RWPE2 (cell line): ENCODE measurements around the gene ENTREP1.

Experiments
- ATAC-seq: fragments of 200-7000 bp; cut with Tn5 transposase; 3 replicates; pipeline ENCODE4 v1.9.1; 2021; ENCODE audit warnings: low read depth
- DNase-seq: peaks from one replicate; pipeline ENCODE4 v3.0.0-alpha.2; 2020; ENCODE audit warnings: low spot score
- H3K27ac ChIP-seq: fragments of 450-650 bp; 2 replicates; pipeline ENCODE4 v1.5.1; 2017; ENCODE audit warnings: mild to moderate bottlenecking; ENCODE audit not compliant: poor library complexity, severe bottlenecking
- H3K27me3 ChIP-seq: fragments of 250-450 bp; sonication (Bioruptor Pico); 2 replicates; pipeline ENCODE4 v1.5.1; 2021; ENCODE audit warnings: mild to moderate bottlenecking, moderate library complexity; ENCODE audit not compliant: insufficient read depth, poor library complexity, severe bottlenecking
- H3K36me3 ChIP-seq: fragments of 250-450 bp; sonication (Bioruptor Pico); 2 replicates; pipeline ENCODE4 v1.5.1; 2020; ENCODE audit warnings: low read depth, mild to moderate bottlenecking, moderate library complexity
- H3K4me1 ChIP-seq: fragments of 250-450 bp; sonication (Bioruptor Pico); 2 replicates; pipeline ENCODE4 v1.5.1; 2021; ENCODE audit warnings: mild to moderate bottlenecking, moderate library complexity; ENCODE audit not compliant: insufficient read depth, poor library complexity, severe bottlenecking
- H3K4me3 ChIP-seq: fragments of 250-450 bp; sonication (Bioruptor Pico); 2 replicates; pipeline ENCODE4 v1.5.1; 2021; ENCODE audit warnings: mild to moderate bottlenecking, moderate library complexity; ENCODE audit not compliant: severe bottlenecking
- H3K9me3 ChIP-seq: fragments of 250-450 bp; sonication (Bioruptor Pico); 2 replicates; pipeline ENCODE4 v1.5.1; 2021; ENCODE audit warnings: mild to moderate bottlenecking, moderate library complexity; ENCODE audit not compliant: severe bottlenecking
- CTCF ChIP-seq: fragments of 450-650 bp; IDR thresholded peaks from one replicate; pipeline ENCODE4 v1.5.1; 2017; ENCODE audit warnings: mild to moderate bottlenecking, moderate library complexity; ENCODE audit not compliant: poor library complexity, severe bottlenecking

ENTREP1 gene

GRCh38 chr9:69411931-69412740 is 87.1 kb downstream of the ENTREP1 start:
- no peaks in the 10 kb centered on the region for H3K9me3 ChIP-seq
- DNase-seq (no peak), ATAC-seq (no peak)
- no peaks in the 10 kb centered on the region for H3K36me3 ChIP-seq
- TF ChIP-seq CTCF = no peak
- H3K4me1 ChIP-seq = no peaks in the 10 kb centered on the region
- H3K27ac ChIP-seq = no peak overlapping the region
- H3K4me3 ChIP-seq = no peak overlapping the region
- no peaks in the 10 kb centered on the region for H3K27me3 ChIP-seq

- Histone ChIP-seq H3K27ac (no peak overlapping the region), H3K9me3 (no peaks in the 10 kb centered on the region), H3K36me3 (no peaks in the 10 kb centered on the region), H3K27me3 (no peaks in the 10 kb centered on the region), H3K4me1 (no peaks in the 10 kb centered on the region), H3K4me3 (no peak overlapping the region)
- ATAC-seq (peak; percentile 86), DNase-seq (no peak)
- TF ChIP-seq CTCF = peak; percentile 72
Measured at GRCh38 chr9:69412741-69413150, 87.7 kb downstream of the ENTREP1 start.

GRCh38 chr9:69420611-69421270 is 95.7 kb downstream of the ENTREP1 start:
- Histone ChIP-seq H3K9me3 (no peaks in the 10 kb centered on the region), H3K27ac (no peak overlapping the region), H3K4me3 (no peak overlapping the region), H3K4me1 (no peaks in the 10 kb centered on the region), H3K27me3 (no peaks in the 10 kb centered on the region), H3K36me3 (no peaks in the 10 kb centered on the region)
- no peak for TF ChIP-seq CTCF
- ATAC-seq (no peak), DNase-seq (no peak)

- peak; percentile 80 for TF ChIP-seq CTCF
- DNase-seq = no peak
- peak; percentile 51; the same call in 2 of the 3 replicates for ATAC-seq
Measured at GRCh38 chr9:69421908-69422801, 97.1 kb downstream of the ENTREP1 start.

More at GRCh38 chr9:69421908-69422801, 97.1 kb downstream of the ENTREP1 start:
- Histone ChIP-seq H3K4me1 (no peaks in the 10 kb centered on the region), H3K27ac (no peak overlapping the region), H3K36me3 (no peaks in the 10 kb centered on the region), H3K9me3 (no peaks in the 10 kb centered on the region), H3K27me3 (no peaks in the 10 kb centered on the region), H3K4me3 (no peak overlapping the region)
